Mammary epithelial cell (primary cell): Measurements from ENCODE around the gene MSH3.

Experiments
- CTCF ChIP-seq, 2 donors: IDR thresholded peaks in 1 of 2; conservative IDR thresholded peaks in 1 of 2; 2 replicates each; pipeline ENCODE4 v1.5.1; 2011 to 2012; ENCODE audit warnings: inconsistent platforms in 2 of 2, low read length in 2 of 2, mild to moderate bottlenecking in 2 of 2, control low read depth in 1 of 2, low read depth in 1 of 2; ENCODE audit not compliant: insufficient read depth in 1 of 2; ENCODE audit errors: extremely low read depth in 1 of 2
- EZH2 ChIP-seq: IDR thresholded peaks from 2 replicates; pipeline ENCODE4 v1.6.1; 2012; ENCODE audit warnings: low read length, inconsistent platforms, borderline replicate concordance

- no peak for TF ChIP-seq EZH2
- no peak for TF ChIP-seq CTCF (conservative IDR thresholded peaks at IDR 0.05 in 1 of 2, IDR thresholded peaks at IDR 0.05 in 1 of 2; ENCODE audit: extremely low read depth in 1 of 2, insufficient read depth in 1 of 2, low read depth in 1 of 2, low read length in 2 of 2)
Measured at GRCh38 chr5:80738466-80738865, 84.0 kb downstream of the MSH3 start.
